Activated naive CD4-positive, alpha-beta T cell treated with anti-CD3 and anti-CD28 coated beads for 36 hours (primary cell): ENCODE data around the gene PIKFYVE. TPM values are rescaled to one million over a fixed set of nuclear protein-coding genes. Genes with fewer than 3 reads are reported as not detected.

ENCODE experiments used
- CTCF ChIA-PET: fragments of 350-600 bp; sonication (Branson Sonifier 250); formaldehyde crosslinking; loops from one replicate; lab custom pipeline; 2021; ENCODE audit warnings: antibody characterized with exemption; lab: Charles Lee
- DNase-seq: peaks from one replicate; pipeline ENCODE4 v3.0.0-alpha.2; 2020
- H3K27ac Mint-ChIP-seq: one replicate; pipeline ENCODE4 v1.8.0; 2021; ENCODE audit warnings: mild to moderate bottlenecking, mixed read lengths
- H3K27me3 Mint-ChIP-seq: one replicate; pipeline ENCODE4 v1.8.0; 2021; ENCODE audit warnings: low read depth, mixed read lengths
- H3K36me3 Mint-ChIP-seq: one replicate; pipeline ENCODE4 v1.8.0; 2021; ENCODE audit warnings: low read depth, mixed read lengths
- H3K4me1 Mint-ChIP-seq: one replicate; pipeline ENCODE4 v1.8.0; 2021; ENCODE audit warnings: low read depth, mixed read lengths
- H3K4me3 Mint-ChIP-seq: one replicate; pipeline ENCODE4 v1.8.0; 2021; ENCODE audit warnings: mild to moderate bottlenecking, moderate library complexity, mixed read lengths
- H3K9me3 Mint-ChIP-seq: one replicate; pipeline ENCODE4 v1.8.0; 2021; ENCODE audit warnings: mixed read lengths
- intact Hi-C: fragments of 100-400 bp; cut with micrococcal nuclease; formaldehyde crosslinking; loops from one replicate; pipeline ENCODE4 v1.15.1; 2023
- total RNA-seq, 2 experiments: library from RNA; stranded (reverse); gene quantifications; one replicate each; pipeline ENCODE4 v1.2.3, GENCODE V29; 2021

Gene PIKFYVE
- total RNA-seq, 2 experiments from 2014 or later = 20.2 to 22.4 TPM

GRCh38 chr2:208244422-208244821 is 21.6 kb upstream of the PIKFYVE start:
- intact Hi-C loops = no loop called here
- Mint-ChIP-seq H3K27ac (no peak overlapping the region), H3K4me3 (no peak overlapping the region), H3K9me3 (no peaks in the 10 kb centered on the region), H3K27me3 (no peaks in the 10 kb centered on the region), H3K36me3 (peaks cover 18% of the 10 kb centered on the region), H3K4me1 (no peaks in the 10 kb centered on the region)
- DNase-seq = no peak
- CTCF ChIA-PET = interaction anchor here (0.6 to 2.3 kb wide), 2 partner anchors 10 to 69 kb away, joined by 4 to 9 read pairs; partner anchors contain the start of gene IDH1

- Mint-ChIP-seq H3K9me3 (no peaks in the 10 kb centered on the region), H3K4me1 (no peaks in the 10 kb centered on the region), H3K27me3 (no peaks in the 10 kb centered on the region), H3K27ac (no peak overlapping the region), H3K36me3 (peaks cover 20% of the 10 kb centered on the region), H3K4me3 (no peak overlapping the region)
- CTCF ChIA-PET = interaction anchor here (1.2 to 2.3 kb wide), 2 partner anchors 9 to 81 kb away, joined by 3 to 9 read pairs; partner anchors contain the start of gene IDH1
- intact Hi-C loops = no loop called here
- no peak for DNase-seq
Observed at GRCh38 chr2:208245746-208246145, 20.3 kb upstream of the PIKFYVE start.

GRCh38 chr2:208248601-208249000 is 17.5 kb upstream of the PIKFYVE start:
- Mint-ChIP-seq H3K9me3 (no peaks in the 10 kb centered on the region), H3K36me3 (peaks cover 25% of the 10 kb centered on the region), H3K4me3 (no peak overlapping the region), H3K27me3 (no peaks in the 10 kb centered on the region), H3K4me1 (peaks cover 10% of the 10 kb centered on the region), H3K27ac (no peak overlapping the region)
- intact Hi-C loops = no loop called here
- CTCF ChIA-PET = no interaction called here
- DNase-seq = no peak

- DNase-seq = no peak
- Mint-ChIP-seq H3K36me3 (peaks cover 25% of the 10 kb centered on the region), H3K27ac (no peak overlapping the region), H3K27me3 (no peaks in the 10 kb centered on the region), H3K4me3 (no peak overlapping the region), H3K9me3 (no peaks in the 10 kb centered on the region), H3K4me1 (peaks cover 12% of the 10 kb centered on the region)
- intact Hi-C loops = no loop called here
- CTCF ChIA-PET = no interaction called here
Observed at GRCh38 chr2:208249296-208249695, 16.8 kb upstream of the PIKFYVE start.

GRCh38 chr2:208250388-208250787 is 15.7 kb upstream of the PIKFYVE start:
- intact Hi-C loops = loop anchor here (10.0 kb wide), 2 partner anchors 1106 to 1174 kb away; partner anchors contain the start of gene MAP2
- Mint-ChIP-seq H3K36me3 (peaks cover 25% of the 10 kb centered on the region), H3K4me3 (no peak overlapping the region), H3K27me3 (no peaks in the 10 kb centered on the region), H3K9me3 (no peaks in the 10 kb centered on the region), H3K27ac (no peak overlapping the region), H3K4me1 (peaks cover 12% of the 10 kb centered on the region)
- CTCF ChIA-PET = no interaction called here
- no peak for DNase-seq

GRCh38 chr2:208251098-208251497 is 15.0 kb upstream of the PIKFYVE start:
- intact Hi-C loops = loop anchor here (10.0 kb wide), 2 partner anchors 1106 to 1174 kb away; partner anchors contain the start of gene MAP2

GRCh38 chr2:208252716-208253492 is 13.2 kb upstream of the PIKFYVE start:
- CTCF ChIA-PET = interaction anchor here (0.6 to 2.8 kb wide), 7 partner anchors 10 to 167 kb away, joined by 3 to 16 read pairs (median 9); no protein-coding TSS in a partner anchor
- DNase-seq = no peak
- H3K36me3 Mint-ChIP-seq = peaks cover 23% of the 10 kb centered on the region
- no peaks in the 10 kb centered on the region for H3K9me3 Mint-ChIP-seq
- no peaks in the 10 kb centered on the region for H3K27me3 Mint-ChIP-seq
- intact Hi-C loops = loop anchor here (10.0 kb wide), 2 partner anchors 1108 to 1172 kb away; partner anchors contain the start of gene MAP2
- H3K27ac Mint-ChIP-seq = peak overlapping the region; percentile 1
- peak overlapping the region; percentile 46 for H3K4me3 Mint-ChIP-seq
- peaks cover 18% of the 10 kb centered on the region for H3K4me1 Mint-ChIP-seq

More at GRCh38 chr2:208251098-208251497, 15.0 kb upstream of the PIKFYVE start:
- Mint-ChIP-seq H3K9me3 (no peaks in the 10 kb centered on the region), H3K36me3 (peaks cover 25% of the 10 kb centered on the region), H3K27me3 (no peaks in the 10 kb centered on the region), H3K4me1 (peaks cover 16% of the 10 kb centered on the region), H3K27ac (no peak overlapping the region), H3K4me3 (no peak overlapping the region)
- no peak for DNase-seq
- CTCF ChIA-PET = interaction anchor here (0.7 to 1.9 kb wide), 5 partner anchors 24 to 179 kb away, joined by 3 to 13 read pairs (median 5); no protein-coding TSS in a partner anchor

GRCh38 chr2:208253600-208254117 is 12.4 kb upstream of the PIKFYVE start:
- intact Hi-C loops = loop anchor here (1.0 to 10.0 kb wide), 5 partner anchors 78 to 1171 kb away; partner anchors contain the start of genes CCNYL1, MAP2 and PLEKHM3
- H3K27ac Mint-ChIP-seq = peak overlapping the region; percentile 1
- CTCF ChIA-PET = interaction anchor here (1.0 to 2.8 kb wide), 8 partner anchors 8 to 152 kb away, joined by 3 to 16 read pairs (median 8); partner anchors contain the start of gene PIKFYVE
- no peaks in the 10 kb centered on the region for H3K27me3 Mint-ChIP-seq
- peaks cover 18% of the 10 kb centered on the region for H3K4me1 Mint-ChIP-seq
- H3K9me3 Mint-ChIP-seq = no peaks in the 10 kb centered on the region
- no peak for DNase-seq
- peaks cover 19% of the 10 kb centered on the region for H3K36me3 Mint-ChIP-seq
- H3K4me3 Mint-ChIP-seq = peak overlapping the region; percentile 86

- intact Hi-C loops = loop anchor here (1.0 to 10.0 kb wide), 5 partner anchors 79 to 1171 kb away; partner anchors contain the start of genes CCNYL1, MAP2 and PLEKHM3
- Mint-ChIP-seq H3K36me3 (peaks cover 16% of the 10 kb centered on the region), H3K27ac (peak overlapping the region; percentile 47), H3K4me3 (peak overlapping the region; percentile 86), H3K9me3 (no peaks in the 10 kb centered on the region), H3K27me3 (no peaks in the 10 kb centered on the region), H3K4me1 (peaks cover 18% of the 10 kb centered on the region)
- CTCF ChIA-PET = interaction anchor here (1.1 to 2.8 kb wide), 8 partner anchors 9 to 153 kb away, joined by 3 to 16 read pairs (median 8); partner anchors contain the start of gene PIKFYVE
- DNase-seq = peak; percentile 79
Observed at GRCh38 chr2:208254118-208254870, 11.8 kb upstream of the PIKFYVE start.

- Mint-ChIP-seq H3K4me1 (peaks cover 18% of the 10 kb centered on the region), H3K27me3 (no peaks in the 10 kb centered on the region), H3K27ac (peak within 1 kb of the TSS; percentile 55), H3K9me3 (no peaks in the 10 kb centered on the region), H3K36me3 (peaks cover 12% of the 10 kb centered on the region), H3K4me3 (peak within 1 kb of the TSS; percentile 86)
- peak; percentile 96 for DNase-seq
- CTCF ChIA-PET = interaction anchor here (0.6 to 2.8 kb wide), 8 partner anchors 10 to 154 kb away, joined by 4 to 16 read pairs (median 8); partner anchors contain the start of gene PIKFYVE
- intact Hi-C loops = loop anchor here (1.0 to 10.0 kb wide), 8 partner anchors 11 to 1170 kb away; partner anchors contain the start of genes CCNYL1, FZD5, MAP2 and PIKFYVE
Observed at GRCh38 chr2:208254871-208255556, 11.0 kb upstream of the PIKFYVE start, which contains the start of gene IDH1. Gene IDH1 (minus strand): TSS chr2:208255071. CDS start chr2:208251551, 3,520 bp downstream.
